ENCODE results near the gene LY86.

GRCh38 chr6:6586167-6586566 is 2.4 kb upstream of the LY86 start:
- TF ChIP-seq CTCF (IDR thresholded peaks at IDR 0.05) (no peak), EP300 (IDR thresholded peaks at IDR 0.05) (no peak), POLR2A (IDR thresholded peaks at IDR 0.05) (no peak)
